Measurements from ENCODE around the gene OR13D1.
"Not testable (repeated sequence)": the region's sequence is repeated elsewhere in the genome, so short reads cannot be mapped to it uniquely, and the experiment has no call there.

OR13D1 gene, protein sequence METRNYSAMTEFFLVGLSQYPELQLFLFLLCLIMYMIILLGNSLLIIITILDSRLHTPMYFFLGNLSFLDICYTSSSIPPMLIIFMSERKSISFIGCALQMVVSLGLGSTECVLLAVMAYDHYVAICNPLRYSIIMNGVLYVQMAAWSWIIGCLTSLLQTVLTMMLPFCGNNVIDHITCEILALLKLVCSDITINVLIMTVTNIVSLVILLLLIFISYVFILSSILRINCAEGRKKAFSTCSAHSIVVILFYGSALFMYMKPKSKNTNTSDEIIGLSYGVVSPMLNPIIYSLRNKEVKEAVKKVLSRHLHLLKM

DNA sequence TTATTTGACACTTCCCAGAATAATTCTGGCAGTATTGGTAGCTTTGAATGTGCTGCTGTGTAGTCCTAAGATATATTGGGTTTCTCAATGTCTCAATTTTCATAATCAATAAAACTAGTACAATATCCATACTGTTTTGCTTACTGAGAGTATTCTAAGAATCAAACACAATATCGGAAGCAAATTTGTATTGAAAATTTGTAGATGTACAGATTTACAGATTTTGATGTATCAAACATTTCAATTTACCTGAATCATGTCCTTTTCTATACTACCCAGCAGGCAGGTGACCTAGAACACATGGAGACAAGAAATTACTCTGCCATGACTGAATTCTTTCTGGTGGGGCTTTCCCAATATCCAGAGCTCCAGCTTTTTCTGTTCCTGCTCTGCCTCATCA, at the start of gene OR13D1:
OR13D1 (plus strand) TSS at position 301 of the 400 bp plus-strand sequence; CDS start at position 301, 0 bp downstream.
- DNase-seq: no peak

DNA sequence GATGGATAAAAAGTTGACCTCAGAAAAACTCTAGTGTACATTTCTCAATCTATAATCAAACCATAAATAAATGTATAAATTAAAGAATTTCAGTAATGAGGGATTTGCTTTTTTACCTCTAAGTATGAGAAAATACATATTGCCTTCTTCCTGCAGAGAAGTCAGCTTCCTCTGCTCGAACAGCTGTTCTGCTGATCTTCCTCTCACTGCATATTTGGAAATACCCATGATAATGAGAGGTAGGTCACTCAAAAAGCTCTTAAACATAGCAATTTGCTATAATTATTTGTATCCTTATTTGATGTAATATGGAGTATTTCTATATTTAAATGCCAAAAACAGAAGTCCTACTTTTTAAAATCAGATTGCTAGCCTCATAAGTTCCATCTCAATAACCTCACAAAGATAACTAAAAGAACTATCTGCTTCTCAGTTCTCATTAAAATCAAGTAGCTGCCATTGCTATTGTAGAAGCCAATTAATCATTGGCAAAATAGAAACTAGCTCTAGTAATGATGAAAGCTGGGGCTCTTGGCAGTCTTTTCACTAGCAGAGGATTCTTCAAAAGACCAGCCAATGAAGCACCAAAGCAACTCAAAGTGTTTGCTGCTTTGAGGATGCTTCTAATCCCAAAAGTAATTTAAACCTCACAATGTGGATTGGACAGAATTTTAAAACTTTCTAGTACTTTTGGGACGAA, 35.7 kb upstream of the OR13D1 start:
- DNase-seq: no peak

DNA sequence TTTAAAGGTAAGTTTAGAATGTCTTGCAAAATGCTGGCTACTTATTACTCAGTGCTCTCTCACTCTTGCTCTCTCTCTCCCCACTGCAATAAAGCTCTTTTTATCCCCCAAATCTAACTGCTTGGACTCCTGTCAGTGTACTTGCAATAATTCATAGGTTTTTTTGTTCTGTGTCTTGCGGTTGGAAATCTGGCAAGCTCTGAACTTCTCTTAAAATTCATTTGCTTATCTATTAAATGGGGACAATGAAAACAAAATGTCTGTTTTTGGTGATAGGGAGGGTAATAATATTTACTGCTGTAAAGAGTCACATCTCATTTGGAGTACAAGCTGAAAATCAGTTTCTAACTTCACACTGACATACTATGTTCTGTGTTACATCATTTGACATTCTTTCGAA, 18.7 kb upstream of the OR13D1 start:
- no peak for DNase-seq

DNA sequence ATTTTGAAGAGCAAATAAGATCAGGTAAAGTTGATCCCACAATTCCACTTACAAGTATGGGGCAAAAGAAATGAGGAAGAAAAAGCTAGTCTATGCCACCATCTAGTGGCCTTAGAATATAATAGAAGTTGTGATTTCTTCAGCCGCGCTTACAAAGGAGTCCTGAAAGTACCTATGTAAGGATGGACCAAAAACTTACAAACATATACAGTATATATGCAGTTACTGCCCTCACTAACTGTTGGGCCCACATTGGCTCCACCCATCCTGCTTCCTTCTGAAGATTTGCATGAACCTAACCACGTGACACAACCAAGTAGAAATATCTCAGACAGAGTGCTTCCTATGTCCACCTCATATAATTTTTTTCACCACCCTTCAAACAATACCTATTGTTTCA, 11.7 kb upstream of the OR13D1 start:
- DNase-seq: peak in 1 of 2 experiments; percentile 0

DNA sequence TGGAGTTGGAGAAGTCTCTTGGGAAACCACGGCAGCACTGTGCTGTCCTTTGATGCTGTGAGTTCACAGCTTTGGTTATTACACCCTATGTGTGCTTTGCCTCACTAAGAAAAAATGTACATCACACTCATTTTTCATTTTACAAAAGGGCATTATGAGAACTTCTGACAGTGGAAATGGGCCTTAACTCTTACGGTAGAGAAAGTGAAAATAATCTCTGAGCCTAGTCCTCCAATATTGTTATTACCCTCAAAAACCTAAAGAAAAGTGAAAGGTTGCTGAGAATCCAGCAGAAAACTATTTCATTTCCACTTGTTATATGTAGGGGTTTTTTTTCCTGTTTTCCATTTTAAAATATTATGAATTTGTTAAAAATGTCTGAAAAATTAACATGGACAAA, 8.2 kb upstream of the OR13D1 start:
- DNase-seq: no peak

DNA sequence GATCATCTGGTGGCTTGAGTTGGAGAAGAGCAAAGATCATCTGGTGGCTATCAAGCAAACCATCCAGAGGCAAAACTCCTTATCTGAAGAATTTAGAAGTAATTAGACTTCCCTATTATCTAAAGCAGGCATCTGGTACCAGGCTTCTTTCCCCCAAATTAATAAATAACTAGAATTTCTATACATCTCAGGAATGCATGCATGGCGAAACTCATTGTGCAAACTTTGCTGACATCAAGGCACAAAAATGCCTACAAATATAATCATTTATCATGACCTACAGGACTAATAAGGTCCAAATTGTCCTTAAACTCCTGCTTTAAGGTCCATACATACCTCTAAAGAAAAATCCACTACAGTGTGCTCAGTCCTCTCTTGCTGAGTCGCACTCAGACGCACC, 6.0 kb downstream of the OR13D1 start:
- DNase-seq: no peak

DNA sequence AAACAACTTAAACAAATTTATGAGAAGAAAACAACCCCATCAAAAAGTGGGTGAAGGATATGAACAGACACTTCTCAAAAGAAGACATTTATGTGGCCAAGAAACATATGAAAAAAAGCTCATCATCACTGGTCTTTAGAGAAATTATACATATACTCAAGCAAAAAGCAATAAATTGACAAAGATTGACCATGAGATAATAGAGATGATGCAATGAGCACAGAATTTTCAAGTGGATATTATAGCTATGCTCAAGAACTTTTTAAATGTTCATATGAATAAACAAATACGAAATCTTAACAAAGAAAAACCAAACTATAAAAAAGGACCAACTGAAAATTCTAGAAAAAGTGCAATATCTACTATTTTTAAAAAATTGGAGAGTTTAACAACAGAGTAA, 14.4 kb downstream of the OR13D1 start:
- not testable (repeated sequence) for DNase-seq

DNA sequence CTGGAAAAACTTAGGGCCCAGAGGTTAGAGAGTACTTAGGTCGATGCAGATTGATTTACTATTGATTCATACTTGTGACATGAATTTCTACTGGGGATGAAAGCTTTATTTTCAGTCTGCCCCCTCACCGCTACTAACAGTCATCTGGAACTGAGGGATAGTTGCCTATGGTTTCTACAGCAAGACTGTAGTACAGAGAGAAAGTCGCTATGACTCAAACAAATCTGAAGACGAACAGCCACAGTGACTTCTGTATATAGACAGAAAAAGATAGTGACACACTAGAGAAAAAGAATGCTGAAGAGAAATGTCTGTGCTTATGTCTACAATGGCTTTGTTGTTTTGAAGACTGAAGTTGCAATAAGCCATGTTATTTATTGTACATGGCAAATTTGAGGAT, 17.3 kb downstream of the OR13D1 start:
- no peak for DNase-seq

DNA sequence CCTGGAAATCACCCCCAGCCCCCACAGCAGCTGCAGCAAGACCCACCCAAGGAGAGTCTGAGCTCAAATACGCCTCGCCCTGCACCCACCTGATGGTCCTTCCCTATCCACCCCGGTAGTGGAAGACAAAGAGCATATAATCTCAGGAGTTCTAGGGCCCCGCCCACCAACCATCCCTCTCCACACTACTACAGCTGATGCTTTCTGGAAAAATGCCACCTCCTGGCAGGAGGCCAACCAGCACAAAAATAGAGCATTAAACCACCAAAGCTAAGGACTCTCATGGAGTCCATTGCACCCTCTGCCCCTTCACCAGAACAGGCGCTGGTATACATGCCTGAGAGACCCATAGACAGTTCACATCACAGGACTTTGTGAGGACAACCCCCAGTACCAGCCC, 30.7 kb downstream of the OR13D1 start:
- DNase-seq: no peak

DNA sequence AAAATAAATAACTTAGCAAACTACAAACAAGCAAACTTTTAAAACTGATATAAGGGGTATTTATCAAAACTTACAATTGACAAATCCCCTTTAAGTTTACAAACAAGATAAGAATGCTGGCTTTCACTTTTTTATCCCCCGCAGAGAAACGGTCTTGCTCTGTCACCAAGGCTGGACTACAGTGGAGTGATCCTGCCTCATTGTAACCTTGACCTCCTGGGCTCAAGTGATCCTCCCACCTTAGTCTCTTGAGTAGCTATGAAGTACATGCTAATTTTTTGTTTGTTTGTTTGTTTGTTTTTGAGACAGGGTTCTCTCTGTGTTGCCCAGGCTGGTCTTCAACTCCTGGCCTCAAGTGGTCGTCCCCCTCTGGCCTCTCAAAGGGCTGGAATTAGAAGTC, 44.1 kb downstream of the OR13D1 start:
- DNase-seq: no peak

DNA sequence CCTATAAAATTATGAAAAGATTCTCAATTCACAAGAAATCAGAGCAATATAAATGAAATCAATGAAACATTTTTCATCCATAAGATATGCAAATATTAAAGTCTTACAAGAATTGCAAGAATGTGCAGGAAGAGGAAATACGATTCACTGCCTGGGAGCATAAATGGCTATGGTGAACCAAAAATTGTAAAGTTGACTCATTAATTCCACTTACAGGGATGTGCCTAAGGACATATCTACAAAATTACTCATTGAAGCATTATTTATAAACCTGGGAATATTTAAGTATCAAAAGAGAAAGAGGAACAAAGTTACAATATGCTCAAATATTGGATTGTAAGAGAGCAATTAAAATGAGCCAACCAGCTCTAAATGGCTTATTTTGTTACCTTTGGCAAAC, 46.3 kb downstream of the OR13D1 start:
- DNase-seq: no peak

DNA sequence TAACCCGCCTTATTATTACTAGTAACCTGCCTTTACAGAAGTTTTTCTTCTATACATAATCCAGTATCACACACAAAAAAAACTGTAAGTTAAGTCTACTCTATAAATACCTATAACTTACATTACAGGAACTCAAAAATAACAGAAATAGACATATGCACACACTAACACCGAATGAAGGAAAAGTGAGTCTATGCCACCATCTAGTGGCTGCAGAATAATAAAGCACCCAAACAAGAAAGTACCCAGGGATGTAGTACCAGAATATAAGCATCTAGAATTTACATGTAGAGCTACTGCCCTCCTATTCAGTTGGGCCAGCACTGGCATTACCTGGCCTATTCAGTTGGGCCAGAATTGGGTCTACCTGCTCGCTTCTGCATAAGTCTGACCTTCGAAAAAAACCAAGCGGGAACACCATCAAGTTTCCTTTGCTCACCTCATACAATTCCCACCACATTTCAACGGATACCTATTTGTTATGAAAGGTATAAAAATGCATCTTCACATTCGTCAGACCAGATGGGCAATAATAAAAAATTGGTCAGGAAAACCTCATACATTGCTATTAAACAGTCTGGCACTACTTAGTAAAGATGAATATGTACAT, 49.2 kb downstream of the OR13D1 start:
- DNase-seq: no peak
